Hematopoietic multipotent progenitor cell treated with erythropoietin and hydrocortisone succinate and interleukin-3 and kit ligand, for 15 days (in vitro differentiated cells): Measurements from ENCODE around the gene RFX4.

ENCODE experiments used
- DNase-seq: peaks from one replicate; pipeline ENCODE4 v3.0.0-alpha.2; 2015; ENCODE audit warnings: low spot score

The RFX4 gene

GRCh38 chr12:106647793-106648514 is 65.2 kb downstream of the RFX4 start:
- DNase-seq: no peak

- DNase-seq: no peak
Observed at GRCh38 chr12:106648736-106649135, 65.9 kb downstream of the RFX4 start.

GRCh38 chr12:106651552-106651951 is 68.7 kb downstream of the RFX4 start:
- DNase-seq: no peak

GRCh38 chr12:106652510-106653015 is 69.8 kb downstream of the RFX4 start:
- no peak for DNase-seq

- no peak for DNase-seq
Observed at GRCh38 chr12:106655577-106655976, 72.8 kb downstream of the RFX4 start.

GRCh38 chr12:106657488-106657887 is 74.7 kb downstream of the RFX4 start:
- DNase-seq: no peak

- no peak for DNase-seq
Observed at GRCh38 chr12:106663385-106663784, 80.6 kb downstream of the RFX4 start.

- DNase-seq: no peak
Observed at GRCh38 chr12:106669216-106669615, 86.4 kb downstream of the RFX4 start.

GRCh38 chr12:106670131-106670530 is 87.3 kb downstream of the RFX4 start:
- no peak for DNase-seq

GRCh38 chr12:106671840-106672239 is 89.0 kb downstream of the RFX4 start:
- DNase-seq: no peak

- no peak for DNase-seq
Observed at GRCh38 chr12:106672314-106673025, 89.7 kb downstream of the RFX4 start.

GRCh38 chr12:106673141-106673540 is 90.3 kb downstream of the RFX4 start:
- no peak for DNase-seq

- DNase-seq: no peak
Observed at GRCh38 chr12:106675651-106676435, 93.0 kb downstream of the RFX4 start.

GRCh38 chr12:106679574-106679973 is 96.8 kb downstream of the RFX4 start:
- DNase-seq: no peak

GRCh38 chr12:106680280-106680679 is 97.5 kb downstream of the RFX4 start:
- DNase-seq: no peak

GRCh38 chr12:106681210-106681609 is 98.4 kb downstream of the RFX4 start:
- DNase-seq: no peak

- no peak for DNase-seq
Observed at GRCh38 chr12:106682594-106683234, 99.9 kb downstream of the RFX4 start.

GRCh38 chr12:106684497-106684896 is 101.7 kb downstream of the RFX4 start:
- DNase-seq: no peak

- no peak for DNase-seq
Observed at GRCh38 chr12:106685381-106685780, 102.6 kb downstream of the RFX4 start.

GRCh38 chr12:106687672-106688071 is 104.9 kb downstream of the RFX4 start:
- DNase-seq: no peak

- DNase-seq: no peak
Observed at GRCh38 chr12:106690569-106691305, 107.9 kb downstream of the RFX4 start.
